HG02763 (cell line): ENCODE data around the gene CDH5.
A peak's percentile ranks its signal among the peaks of the same experiment; 100 is the strongest.

Source experiments
- ATAC-seq: cut with Tn5 transposase; IDR thresholded peaks from one replicate; pipeline ENCODE4 v1.9.1; 2021; ENCODE audit warnings: mild to moderate bottlenecking, moderate library complexity; ENCODE audit not compliant: unreplicated experiment

The CDH5 gene

DNA sequence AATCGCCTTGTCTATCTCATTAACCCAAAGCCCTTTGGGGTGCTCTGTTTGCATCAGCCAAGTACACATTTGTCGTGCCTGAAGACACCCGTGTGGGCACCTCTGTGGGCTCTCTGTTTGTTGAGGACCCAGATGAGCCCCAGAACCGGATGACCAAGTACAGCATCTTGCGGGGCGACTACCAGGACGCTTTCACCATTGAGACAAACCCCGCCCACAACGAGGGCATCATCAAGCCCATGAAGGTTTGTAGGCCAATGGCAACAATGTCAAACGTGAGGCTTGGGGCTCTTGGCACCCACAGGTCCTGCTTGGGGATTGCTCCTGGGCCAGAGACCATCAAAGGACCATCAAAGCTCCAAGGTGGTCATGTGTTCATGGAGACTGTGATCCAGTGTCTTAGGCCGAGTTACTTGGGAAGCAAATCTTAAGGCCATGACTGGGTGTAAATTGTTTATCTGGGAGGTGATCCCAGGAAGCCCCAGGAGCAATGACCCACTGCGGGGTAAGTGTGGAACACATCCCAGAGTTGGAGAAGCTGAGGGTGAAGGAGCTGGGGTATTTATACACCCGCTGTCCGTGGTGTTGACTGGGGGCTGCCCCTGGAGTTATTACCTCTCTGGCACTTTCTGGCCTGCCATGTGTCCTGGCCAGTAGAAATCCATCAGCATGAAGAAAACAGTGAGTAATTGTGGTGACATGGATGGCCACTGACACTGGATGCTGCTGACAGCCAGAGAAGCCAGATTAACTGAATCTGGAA is 24.0 kb downstream of the CDH5 start:
- no peak for ATAC-seq

DNA sequence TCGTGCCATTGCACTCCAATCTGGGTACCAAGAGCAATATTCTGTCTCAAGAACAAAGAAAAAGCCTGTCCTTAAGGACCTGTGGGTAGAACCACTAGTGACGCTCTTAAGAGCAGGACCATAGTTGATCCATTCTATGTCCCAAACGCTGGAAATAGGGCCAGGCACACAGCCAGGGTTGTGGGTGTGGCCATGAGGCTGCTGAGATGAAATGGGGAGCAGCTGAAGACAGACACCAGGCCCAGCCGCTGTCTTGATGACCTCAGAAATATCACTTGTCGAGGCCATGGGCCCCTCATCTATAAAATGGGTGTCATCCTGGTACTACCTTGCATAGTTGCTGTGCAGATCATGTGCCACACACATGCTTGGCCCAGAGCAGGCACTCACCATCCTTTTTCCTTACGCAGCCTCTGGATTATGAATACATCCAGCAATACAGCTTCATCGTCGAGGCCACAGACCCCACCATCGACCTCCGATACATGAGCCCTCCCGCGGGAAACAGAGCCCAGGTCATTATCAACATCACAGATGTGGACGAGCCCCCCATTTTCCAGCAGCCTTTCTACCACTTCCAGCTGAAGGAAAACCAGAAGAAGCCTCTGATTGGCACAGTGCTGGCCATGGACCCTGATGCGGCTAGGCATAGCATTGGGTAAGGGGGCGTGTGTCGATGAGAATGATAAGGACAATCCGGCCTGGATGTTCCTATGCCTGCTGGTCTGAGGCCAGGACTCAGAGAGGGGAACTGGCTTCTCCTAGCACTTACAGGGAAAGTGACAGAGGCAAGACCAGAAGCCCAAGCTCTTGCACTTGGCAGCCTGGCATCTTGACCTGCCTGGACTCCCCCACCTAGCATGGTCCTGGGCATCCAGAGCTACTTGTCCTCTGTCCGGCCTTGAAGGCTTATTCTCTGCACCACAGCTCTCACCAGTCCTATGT is 25.5 kb downstream of the CDH5 start:
- no peak for ATAC-seq

- no peak for ATAC-seq
Measured at GRCh38 chr16:66395806-66396555, 29.5 kb downstream of the CDH5 start.

- no peak for ATAC-seq
Measured at GRCh38 chr16:66397736-66398433, 31.4 kb downstream of the CDH5 start.

DNA sequence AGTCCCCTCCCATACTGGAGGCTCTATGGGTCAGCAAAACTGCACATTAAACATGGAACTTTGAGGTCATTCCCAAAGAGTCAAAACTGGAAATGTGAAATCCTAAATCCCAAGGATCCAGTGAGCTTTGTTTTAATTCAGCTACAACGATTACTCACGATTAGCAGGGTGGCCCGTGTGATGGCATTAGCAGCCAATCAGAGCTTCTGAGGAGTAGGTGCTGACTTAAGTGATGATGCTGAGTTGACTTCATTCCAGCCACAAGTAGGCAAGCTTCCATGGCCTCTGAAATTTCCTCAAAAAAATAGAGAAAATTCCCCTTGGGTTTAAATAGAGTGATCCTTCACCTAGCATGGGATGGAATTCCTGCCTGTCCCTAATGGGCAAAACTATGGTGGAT is 32.5 kb downstream of the CDH5 start:
- no peak for ATAC-seq

DNA sequence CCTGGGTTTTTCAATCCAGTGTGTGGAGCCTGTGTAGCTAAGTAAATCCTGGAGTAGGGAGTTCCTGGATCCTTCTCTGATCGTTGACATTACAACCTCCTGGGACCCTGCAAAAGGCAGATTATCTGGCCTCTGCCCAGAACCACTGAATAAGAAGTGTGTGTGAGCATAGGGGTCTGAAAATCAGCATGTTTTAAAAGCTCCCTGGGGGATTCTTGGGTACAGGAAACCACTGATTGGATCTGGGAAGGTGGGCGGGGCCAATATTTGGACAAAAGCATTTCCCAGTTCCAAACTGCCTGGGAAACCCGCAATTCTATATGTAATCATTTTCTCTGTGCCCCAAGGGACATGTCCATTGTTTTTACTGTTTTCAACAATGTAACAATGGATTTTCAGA is 33.4 kb downstream of the CDH5 start:
- no peak for ATAC-seq

DNA sequence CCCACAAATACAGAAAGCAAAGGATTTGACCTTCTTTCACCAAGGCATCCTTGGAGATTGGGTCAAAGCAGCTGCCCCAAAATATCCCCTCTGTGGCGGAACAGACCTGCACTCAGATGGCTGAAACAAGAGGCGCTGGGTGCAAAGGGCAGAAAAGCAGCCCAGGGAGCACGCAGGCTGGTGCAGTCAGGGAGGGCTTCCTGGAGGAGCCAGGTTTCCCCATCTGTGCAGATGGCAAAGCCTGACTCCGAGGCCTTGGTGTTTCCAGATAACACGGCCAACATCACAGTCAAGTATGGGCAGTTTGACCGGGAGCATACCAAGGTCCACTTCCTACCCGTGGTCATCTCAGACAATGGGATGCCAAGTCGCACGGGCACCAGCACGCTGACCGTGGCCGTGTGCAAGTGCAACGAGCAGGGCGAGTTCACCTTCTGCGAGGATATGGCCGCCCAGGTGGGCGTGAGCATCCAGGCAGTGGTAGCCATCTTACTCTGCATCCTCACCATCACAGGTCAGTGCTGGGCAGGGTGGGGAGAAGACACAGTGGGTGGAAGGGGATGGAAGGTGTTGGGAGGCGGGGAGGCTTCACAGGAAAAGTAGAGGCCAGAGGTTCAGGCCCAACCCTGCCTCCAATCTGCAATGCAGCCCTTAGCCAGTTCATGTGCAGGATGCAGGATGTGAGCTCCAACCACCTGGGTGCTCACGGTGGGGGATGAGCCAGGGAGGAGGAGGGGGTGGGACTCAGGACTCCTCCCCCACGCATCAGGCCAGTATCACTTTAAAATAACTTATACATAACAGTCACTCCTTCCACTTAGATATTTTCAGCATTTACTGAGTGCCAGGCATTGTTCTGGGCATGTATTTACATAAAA is 34.3 kb downstream of the CDH5 start:
- no peak for ATAC-seq

GRCh38 chr16:66401610-66402009 is 35.1 kb downstream of the CDH5 start:
- ATAC-seq, result no peak

DNA sequence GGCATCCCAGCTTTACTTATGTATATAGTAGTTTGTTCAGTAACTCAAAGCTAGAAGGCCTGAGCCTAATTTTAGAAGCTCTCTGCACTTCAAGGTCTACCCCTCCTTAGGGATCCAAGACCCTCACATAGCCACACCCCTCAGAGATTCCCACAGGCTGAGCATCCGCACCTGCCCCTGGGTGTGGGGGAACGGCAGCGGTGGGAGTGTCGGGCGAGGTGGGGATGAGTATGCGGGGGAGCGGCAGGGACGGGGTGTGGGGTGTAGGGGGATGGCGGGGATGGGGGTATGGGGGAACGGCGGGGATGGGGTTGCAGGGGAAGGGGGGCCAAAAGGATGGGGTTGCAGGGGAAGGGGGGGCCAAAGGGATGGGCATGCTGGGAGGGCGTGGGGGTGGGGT is 35.7 kb downstream of the CDH5 start:
- no peak for ATAC-seq

GRCh38 chr16:66402591-66403230 is 36.2 kb downstream of the CDH5 start:
- no peak for ATAC-seq

GRCh38 chr16:66403531-66404145 is 37.1 kb downstream of the CDH5 start:
- ATAC-seq, result no peak

GRCh38 chr16:66405057-66405783 is 38.7 kb downstream of the CDH5 start:
- no peak for ATAC-seq

GRCh38 chr16:66406534-66407221 is 40.2 kb downstream of the CDH5 start:
- peak; percentile 77 for ATAC-seq

- no peak for ATAC-seq
Measured at GRCh38 chr16:66408163-66409048, 41.9 kb downstream of the CDH5 start.

DNA sequence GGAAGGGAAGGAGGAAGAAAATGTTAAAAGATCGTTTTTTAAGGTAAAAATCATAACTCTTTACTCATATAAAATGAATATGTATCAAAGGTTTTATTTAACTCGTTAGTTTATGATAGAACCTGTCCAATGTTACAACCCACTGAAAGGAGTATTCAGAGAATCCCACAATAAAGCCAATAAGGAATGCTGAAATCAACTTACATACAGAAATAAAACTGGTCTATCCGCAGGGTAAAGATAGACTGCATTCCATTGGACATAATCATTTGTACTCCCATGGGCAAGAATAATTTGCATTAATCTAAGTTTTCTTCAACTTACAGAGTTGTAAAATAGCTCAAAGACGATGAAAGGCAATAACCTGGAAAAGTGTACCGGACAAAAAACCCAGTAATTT is 42.7 kb downstream of the CDH5 start:
- ATAC-seq, result no peak

GRCh38 chr16:66412182-66412581 is 45.7 kb downstream of the CDH5 start:
- no peak for ATAC-seq

DNA sequence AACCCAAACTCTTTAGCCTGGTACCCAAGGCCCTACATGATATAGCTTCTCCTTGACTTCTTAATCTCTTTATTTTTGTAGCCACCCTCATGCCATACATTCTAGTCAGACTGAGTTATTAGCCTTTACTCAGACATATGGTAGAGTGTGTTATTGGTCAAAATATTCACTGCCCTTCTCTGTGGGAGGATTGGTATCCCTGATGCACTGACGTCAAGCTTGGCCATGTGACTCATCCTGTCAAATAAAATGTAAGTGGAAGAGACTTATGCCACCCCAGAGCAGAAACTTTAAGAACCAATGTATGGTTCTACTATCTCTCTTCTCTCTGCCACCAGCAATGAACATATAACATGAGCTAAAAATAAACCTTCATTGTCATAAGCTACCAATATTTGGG is 48.4 kb downstream of the CDH5 start:
- ATAC-seq, result no peak
